ENCODE results near the gene OLFM3. TPM values are rescaled to one million over a fixed set of nuclear protein-coding genes. Genes with fewer than 3 reads are reported as not detected.

Gene OLFM3
- total RNA-seq, 1 donor from 2014 or later, result 0.52 TPM

DNA sequence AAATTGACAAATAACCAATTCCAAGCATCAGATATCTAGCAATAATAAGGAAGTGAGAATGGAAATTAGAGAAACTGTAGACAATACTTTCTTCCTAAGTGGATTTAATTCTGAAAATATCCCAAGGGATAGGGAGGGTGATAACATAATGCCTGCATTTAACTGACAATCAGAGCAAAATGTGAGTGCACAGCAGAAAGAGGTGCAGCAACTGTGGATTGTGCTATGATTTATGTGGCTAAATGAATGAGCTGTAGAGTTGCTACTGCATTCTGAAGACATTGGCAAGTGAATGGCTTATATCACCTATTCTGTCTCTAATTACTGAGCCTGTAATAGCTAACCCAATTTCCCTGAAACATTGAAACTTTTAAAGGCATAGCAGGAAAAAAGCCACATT, 39.0 kb downstream of the OLFM3 start:
- no peak overlapping the region for H3K4me3 ChIP-seq (ENCODE audit: low read length in 3 of 3)
- H3K9me3 ChIP-seq (ENCODE audit: control insufficient read depth in 3 of 3, low read length in 3 of 3), result no peaks in the 10 kb centered on the region
- no peaks in the 10 kb centered on the region for H3K27me3 ChIP-seq (ENCODE audit: control insufficient read depth in 3 of 3, insufficient read depth in 3 of 3, low read length in 3 of 3)
- H3K27ac ChIP-seq (ENCODE audit: low read depth, low read length), result no peak overlapping the region
- no peaks in the 10 kb centered on the region for H3K36me3 ChIP-seq (ENCODE audit: control insufficient read depth in 3 of 3, insufficient read depth in 3 of 3, low read length in 3 of 3)
- no peak overlapping the region for H3K9ac ChIP-seq (ENCODE audit: low read depth in 1 of 3, low read length in 3 of 3)
- H3K4me1 ChIP-seq (ENCODE audit: control insufficient read depth in 3 of 3, insufficient read depth in 3 of 3, low read length in 3 of 3), result no peaks in the 10 kb centered on the region

GRCh38 chr1:101953623-101954022, 43.1 kb downstream of the OLFM3 start:
- H3K36me3 ChIP-seq (ENCODE audit: control insufficient read depth in 3 of 3, insufficient read depth in 3 of 3, low read length in 3 of 3), result no peaks in the 10 kb centered on the region
- H3K9me3 ChIP-seq (ENCODE audit: control insufficient read depth in 3 of 3, low read length in 3 of 3), result no peaks in the 10 kb centered on the region
- no peak overlapping the region for H3K9ac ChIP-seq (ENCODE audit: low read depth in 1 of 3, low read length in 3 of 3)
- no peak overlapping the region for H3K27ac ChIP-seq (ENCODE audit: low read depth, low read length)
- H3K27me3 ChIP-seq (ENCODE audit: control insufficient read depth in 3 of 3, insufficient read depth in 3 of 3, low read length in 3 of 3), result no peaks in the 10 kb centered on the region
- no peaks in the 10 kb centered on the region for H3K4me1 ChIP-seq (ENCODE audit: control insufficient read depth in 3 of 3, insufficient read depth in 3 of 3, low read length in 3 of 3)
- no peak overlapping the region for H3K4me3 ChIP-seq (ENCODE audit: low read length in 3 of 3)

DNA sequence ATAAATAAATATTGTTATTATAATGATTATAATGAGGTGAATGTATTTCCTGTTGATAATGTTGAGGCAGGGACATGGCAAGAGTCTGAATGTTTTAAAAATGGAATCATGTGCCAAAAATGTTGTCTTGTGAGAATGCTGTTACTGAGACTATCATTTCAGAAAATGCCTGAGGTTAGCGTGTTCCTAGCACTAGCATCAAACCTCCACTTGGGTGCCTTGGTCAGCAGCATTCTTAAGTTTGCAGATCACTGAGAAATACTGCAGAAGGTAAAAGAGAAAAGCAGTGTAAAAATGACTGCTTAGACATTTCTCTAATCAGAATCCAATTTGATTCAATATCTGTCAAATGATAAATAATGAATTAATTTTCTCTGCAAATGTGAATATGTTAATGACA, 50.8 kb downstream of the OLFM3 start:
- Histone ChIP-seq H3K36me3 (ENCODE audit: control insufficient read depth in 3 of 3, insufficient read depth in 3 of 3, low read length in 3 of 3) (no peaks in the 10 kb centered on the region), H3K4me1 (ENCODE audit: control insufficient read depth in 3 of 3, insufficient read depth in 3 of 3, low read length in 3 of 3) (no peaks in the 10 kb centered on the region), H3K27ac (ENCODE audit: low read depth, low read length) (no peak overlapping the region), H3K4me3 (ENCODE audit: low read length in 3 of 3) (no peak overlapping the region), H3K9me3 (ENCODE audit: control insufficient read depth in 3 of 3, low read length in 3 of 3) (no peaks in the 10 kb centered on the region), H3K9ac (ENCODE audit: low read depth in 1 of 3, low read length in 3 of 3) (no peak overlapping the region), H3K27me3 (ENCODE audit: control insufficient read depth in 3 of 3, insufficient read depth in 3 of 3, low read length in 3 of 3) (no peaks in the 10 kb centered on the region)

- H3K9ac ChIP-seq (ENCODE audit: low read depth in 1 of 3, low read length in 3 of 3), result no peak overlapping the region
- H3K9me3 ChIP-seq (ENCODE audit: control insufficient read depth in 3 of 3, low read length in 3 of 3), result no peaks in the 10 kb centered on the region
- no peaks in the 10 kb centered on the region for H3K36me3 ChIP-seq (ENCODE audit: control insufficient read depth in 3 of 3, insufficient read depth in 3 of 3, low read length in 3 of 3)
- no peaks in the 10 kb centered on the region for H3K4me1 ChIP-seq (ENCODE audit: control insufficient read depth in 3 of 3, insufficient read depth in 3 of 3, low read length in 3 of 3)
- no peak overlapping the region for H3K4me3 ChIP-seq (ENCODE audit: low read length in 3 of 3)
- no peak overlapping the region for H3K27ac ChIP-seq (ENCODE audit: low read depth, low read length)
- H3K27me3 ChIP-seq (ENCODE audit: control insufficient read depth in 3 of 3, insufficient read depth in 3 of 3, low read length in 3 of 3), result no peaks in the 10 kb centered on the region
Observed at GRCh38 chr1:101943237-101943636, 53.5 kb downstream of the OLFM3 start.

GRCh38 chr1:101942516-101943193, 54.1 kb downstream of the OLFM3 start:
- Histone ChIP-seq H3K9me3 (ENCODE audit: control insufficient read depth in 3 of 3, low read length in 3 of 3) (no peaks in the 10 kb centered on the region), H3K9ac (ENCODE audit: low read depth in 1 of 3, low read length in 3 of 3) (no peak overlapping the region), H3K27ac (ENCODE audit: low read depth, low read length) (no peak overlapping the region), H3K27me3 (ENCODE audit: control insufficient read depth in 3 of 3, insufficient read depth in 3 of 3, low read length in 3 of 3) (no peaks in the 10 kb centered on the region), H3K4me1 (ENCODE audit: control insufficient read depth in 3 of 3, insufficient read depth in 3 of 3, low read length in 3 of 3) (no peaks in the 10 kb centered on the region), H3K36me3 (ENCODE audit: control insufficient read depth in 3 of 3, insufficient read depth in 3 of 3, low read length in 3 of 3) (no peaks in the 10 kb centered on the region), H3K4me3 (ENCODE audit: low read length in 3 of 3) (no peak overlapping the region)

GRCh38 chr1:101938681-101939080, 58.0 kb downstream of the OLFM3 start:
- no peak overlapping the region for H3K4me3 ChIP-seq (ENCODE audit: low read length in 3 of 3)
- no peak overlapping the region for H3K27ac ChIP-seq (ENCODE audit: low read depth, low read length)
- H3K36me3 ChIP-seq (ENCODE audit: control insufficient read depth in 3 of 3, insufficient read depth in 3 of 3, low read length in 3 of 3), result no peaks in the 10 kb centered on the region
- H3K4me1 ChIP-seq (ENCODE audit: control insufficient read depth in 3 of 3, insufficient read depth in 3 of 3, low read length in 3 of 3), result no peaks in the 10 kb centered on the region
- no peaks in the 10 kb centered on the region for H3K27me3 ChIP-seq (ENCODE audit: control insufficient read depth in 3 of 3, insufficient read depth in 3 of 3, low read length in 3 of 3)
- no peak overlapping the region for H3K9ac ChIP-seq (ENCODE audit: low read depth in 1 of 3, low read length in 3 of 3)
- no peaks in the 10 kb centered on the region for H3K9me3 ChIP-seq (ENCODE audit: control insufficient read depth in 3 of 3, low read length in 3 of 3)

DNA sequence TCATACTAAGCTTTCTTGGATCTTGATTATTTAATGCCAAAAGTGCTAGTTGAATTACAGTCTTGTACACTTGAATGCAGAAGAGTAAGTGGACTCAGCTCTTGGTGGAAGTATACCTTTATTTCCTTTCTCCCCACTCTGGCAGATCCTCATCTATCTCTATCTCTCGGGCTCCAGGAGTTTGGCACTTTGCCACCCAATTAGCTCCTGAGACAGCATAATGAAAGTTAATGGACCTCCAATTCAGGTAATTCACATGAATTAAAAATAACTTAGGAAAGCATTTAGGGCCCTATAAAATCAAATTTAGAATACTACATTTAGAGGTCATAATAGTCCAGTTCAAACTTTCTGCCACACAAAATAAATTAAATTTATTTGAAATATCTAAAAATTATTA, 67.4 kb downstream of the OLFM3 start:
- H3K27me3 ChIP-seq (ENCODE audit: control insufficient read depth in 3 of 3, insufficient read depth in 3 of 3, low read length in 3 of 3), result no peaks in the 10 kb centered on the region
- no peaks in the 10 kb centered on the region for H3K9me3 ChIP-seq (ENCODE audit: control insufficient read depth in 3 of 3, low read length in 3 of 3)
- no peak overlapping the region for H3K27ac ChIP-seq (ENCODE audit: low read depth, low read length)
- no peaks in the 10 kb centered on the region for H3K4me1 ChIP-seq (ENCODE audit: control insufficient read depth in 3 of 3, insufficient read depth in 3 of 3, low read length in 3 of 3)
- H3K9ac ChIP-seq (ENCODE audit: low read depth in 1 of 3, low read length in 3 of 3), result no peak overlapping the region
- H3K36me3 ChIP-seq (ENCODE audit: control insufficient read depth in 3 of 3, insufficient read depth in 3 of 3, low read length in 3 of 3), result no peaks in the 10 kb centered on the region
- no peak overlapping the region for H3K4me3 ChIP-seq (ENCODE audit: low read length in 3 of 3)

DNA sequence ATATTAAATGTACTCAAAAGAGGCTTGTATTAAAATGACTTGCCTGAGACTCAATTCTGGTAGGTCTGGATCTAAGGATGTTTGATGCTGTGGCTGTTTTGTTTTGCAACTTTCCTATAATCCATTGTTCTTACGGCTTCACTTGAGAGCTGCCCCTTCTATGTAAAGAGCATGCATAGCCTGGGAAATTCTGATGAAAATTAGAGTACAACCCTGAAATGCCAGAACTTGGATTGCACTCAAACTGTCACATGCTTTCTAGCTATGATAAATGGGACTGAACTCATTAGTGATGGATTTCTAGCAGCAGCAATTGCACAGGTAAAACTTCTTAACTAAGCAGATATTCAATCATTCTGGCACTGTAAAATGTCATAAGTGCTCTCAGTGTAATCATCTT, 67.9 kb downstream of the OLFM3 start:
- H3K27me3 ChIP-seq (ENCODE audit: control insufficient read depth in 3 of 3, insufficient read depth in 3 of 3, low read length in 3 of 3), result no peaks in the 10 kb centered on the region
- no peak overlapping the region for H3K9ac ChIP-seq (ENCODE audit: low read depth in 1 of 3, low read length in 3 of 3)
- H3K4me3 ChIP-seq (ENCODE audit: low read length in 3 of 3), result no peak overlapping the region
- no peak overlapping the region for H3K27ac ChIP-seq (ENCODE audit: low read depth, low read length)
- no peaks in the 10 kb centered on the region for H3K4me1 ChIP-seq (ENCODE audit: control insufficient read depth in 3 of 3, insufficient read depth in 3 of 3, low read length in 3 of 3)
- H3K9me3 ChIP-seq (ENCODE audit: control insufficient read depth in 3 of 3, low read length in 3 of 3), result no peaks in the 10 kb centered on the region
- H3K36me3 ChIP-seq (ENCODE audit: control insufficient read depth in 3 of 3, insufficient read depth in 3 of 3, low read length in 3 of 3), result no peaks in the 10 kb centered on the region

DNA sequence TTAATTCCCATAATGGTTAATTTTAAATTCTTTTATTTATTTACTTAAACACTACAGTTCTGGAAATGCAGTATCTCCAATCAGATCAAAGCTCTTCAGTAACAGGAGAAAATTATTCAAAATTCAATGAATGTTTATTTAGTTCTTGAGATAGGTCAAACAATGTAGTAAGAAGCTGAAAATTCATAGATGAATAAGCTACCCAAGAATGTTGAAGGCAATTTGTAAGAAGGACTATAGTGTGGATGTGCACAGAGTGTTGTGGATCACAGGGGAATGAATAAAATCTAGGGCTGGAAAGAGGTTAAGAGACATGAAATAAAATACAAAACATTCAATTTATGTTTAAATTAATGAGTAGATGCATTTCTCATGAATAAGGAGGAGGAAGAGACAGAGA, 72.0 kb downstream of the OLFM3 start:
- no peak overlapping the region for H3K27ac ChIP-seq (ENCODE audit: low read depth, low read length)
- no peaks in the 10 kb centered on the region for H3K4me1 ChIP-seq (ENCODE audit: control insufficient read depth in 3 of 3, insufficient read depth in 3 of 3, low read length in 3 of 3)
- no peaks in the 10 kb centered on the region for H3K27me3 ChIP-seq (ENCODE audit: control insufficient read depth in 3 of 3, insufficient read depth in 3 of 3, low read length in 3 of 3)
- no peaks in the 10 kb centered on the region for H3K36me3 ChIP-seq (ENCODE audit: control insufficient read depth in 3 of 3, insufficient read depth in 3 of 3, low read length in 3 of 3)
- H3K4me3 ChIP-seq (ENCODE audit: low read length in 3 of 3), result no peak overlapping the region
- H3K9me3 ChIP-seq (ENCODE audit: control insufficient read depth in 3 of 3, low read length in 3 of 3), result no peaks in the 10 kb centered on the region
- H3K9ac ChIP-seq (ENCODE audit: low read depth in 1 of 3, low read length in 3 of 3), result no peak overlapping the region

DNA sequence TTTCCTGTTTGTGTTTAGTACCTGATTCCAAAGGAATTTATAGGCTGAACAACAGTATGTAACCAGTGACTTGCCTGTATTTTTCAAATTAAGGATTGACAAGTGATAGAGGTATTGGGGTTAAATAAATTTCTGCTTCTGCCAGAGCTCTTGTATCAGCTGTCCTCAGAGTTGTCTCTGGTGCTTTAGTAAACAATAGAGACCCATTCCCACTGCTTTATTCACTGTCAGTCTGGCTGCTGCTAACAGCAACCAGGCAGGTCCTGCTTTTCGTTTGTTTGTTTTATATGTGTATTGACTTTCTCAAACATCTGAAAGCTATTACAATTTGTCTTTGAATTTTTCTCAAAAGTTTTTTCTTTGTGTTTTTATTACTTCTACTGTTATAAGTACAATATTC, 76.1 kb downstream of the OLFM3 start:
- H3K27ac ChIP-seq (ENCODE audit: low read depth, low read length), result no peak overlapping the region
- no peaks in the 10 kb centered on the region for H3K27me3 ChIP-seq (ENCODE audit: control insufficient read depth in 3 of 3, insufficient read depth in 3 of 3, low read length in 3 of 3)
- H3K4me1 ChIP-seq (ENCODE audit: control insufficient read depth in 3 of 3, insufficient read depth in 3 of 3, low read length in 3 of 3), result no peaks in the 10 kb centered on the region
- H3K9me3 ChIP-seq (ENCODE audit: control insufficient read depth in 3 of 3, low read length in 3 of 3), result no peaks in the 10 kb centered on the region
- no peaks in the 10 kb centered on the region for H3K36me3 ChIP-seq (ENCODE audit: control insufficient read depth in 3 of 3, insufficient read depth in 3 of 3, low read length in 3 of 3)
- H3K9ac ChIP-seq (ENCODE audit: low read depth in 1 of 3, low read length in 3 of 3), result no peak overlapping the region
- H3K4me3 ChIP-seq (ENCODE audit: low read length in 3 of 3), result no peak overlapping the region

All from skeletal muscle tissue (tissue), 4 donors.